Activated CD4-positive, alpha-beta T cell treated with anti-CD3 and anti-CD28 coated beads for 36 hours (primary cell): ENCODE measurements around the gene EDN3. TPM values are rescaled to one million over a fixed set of nuclear protein-coding genes. Genes with fewer than 3 reads are reported as not detected.
A peak's percentile ranks its signal among the peaks of the same experiment; 100 is the strongest.

Experiments used
- ATAC-seq: fragments of 200-7000 bp; cut with Tn5 transposase; one replicate; pipeline ENCODE4 v1.10.0; 2021; ENCODE audit warnings: mild to moderate bottlenecking, moderate library complexity
- CTCF ChIA-PET: fragments of 350-600 bp; sonication (Branson Sonifier 250); formaldehyde crosslinking; loops from one replicate; lab custom pipeline; 2021; ENCODE audit warnings: antibody characterized with exemption; lab: Charles Lee
- POLR2A ChIA-PET: fragments of 350-600 bp; sonication (Branson Sonifier 250); formaldehyde crosslinking; loops from one replicate; lab custom pipeline; 2021; ENCODE audit warnings: antibody characterized with exemption, inconsistent platforms; lab: Charles Lee
- DNase-seq: peaks from one replicate; pipeline ENCODE4 v3.0.0-alpha.2; 2020
- H3K27ac Mint-ChIP-seq: one replicate; pipeline ENCODE4 v1.8.0; 2021; ENCODE audit warnings: mixed read lengths
- H3K27me3 Mint-ChIP-seq: one replicate; pipeline ENCODE4 v1.8.0; 2021; ENCODE audit warnings: mixed read lengths
- H3K36me3 Mint-ChIP-seq: one replicate; pipeline ENCODE4 v1.8.0; 2021; ENCODE audit warnings: low read depth, mixed read lengths
- H3K4me1 Mint-ChIP-seq: one replicate; pipeline ENCODE4 v1.8.0; 2021; ENCODE audit warnings: mixed read lengths
- H3K4me3 Mint-ChIP-seq: one replicate; pipeline ENCODE4 v1.8.0; 2021; ENCODE audit warnings: mild to moderate bottlenecking, moderate library complexity, mixed read lengths
- H3K9me3 Mint-ChIP-seq: one replicate; pipeline ENCODE4 v1.8.0; 2021; ENCODE audit warnings: low read depth, mixed read lengths
- intact Hi-C, 2 experiments: fragments of 100-400 bp; cut with DNase I in 1 of 2; cut with micrococcal nuclease in 1 of 2; formaldehyde crosslinking; loops; one replicate each; pipeline versions ENCODE4 v1.14.2 to v1.15.1; 2022 to 2024; cut with DNase I, micrococcal nuclease
- total RNA-seq, 2 experiments: library from RNA; stranded (reverse); gene quantifications; one replicate each; pipeline ENCODE4 v1.2.3, GENCODE V29; 2021

Gene EDN3, protein sequence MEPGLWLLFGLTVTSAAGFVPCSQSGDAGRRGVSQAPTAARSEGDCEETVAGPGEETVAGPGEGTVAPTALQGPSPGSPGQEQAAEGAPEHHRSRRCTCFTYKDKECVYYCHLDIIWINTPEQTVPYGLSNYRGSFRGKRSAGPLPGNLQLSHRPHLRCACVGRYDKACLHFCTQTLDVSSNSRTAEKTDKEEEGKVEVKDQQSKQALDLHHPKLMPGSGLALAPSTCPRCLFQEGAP
- under 1 TPM in 1 of 2 experiments, not detected in 1; 0.11 TPM for total RNA-seq

DNA sequence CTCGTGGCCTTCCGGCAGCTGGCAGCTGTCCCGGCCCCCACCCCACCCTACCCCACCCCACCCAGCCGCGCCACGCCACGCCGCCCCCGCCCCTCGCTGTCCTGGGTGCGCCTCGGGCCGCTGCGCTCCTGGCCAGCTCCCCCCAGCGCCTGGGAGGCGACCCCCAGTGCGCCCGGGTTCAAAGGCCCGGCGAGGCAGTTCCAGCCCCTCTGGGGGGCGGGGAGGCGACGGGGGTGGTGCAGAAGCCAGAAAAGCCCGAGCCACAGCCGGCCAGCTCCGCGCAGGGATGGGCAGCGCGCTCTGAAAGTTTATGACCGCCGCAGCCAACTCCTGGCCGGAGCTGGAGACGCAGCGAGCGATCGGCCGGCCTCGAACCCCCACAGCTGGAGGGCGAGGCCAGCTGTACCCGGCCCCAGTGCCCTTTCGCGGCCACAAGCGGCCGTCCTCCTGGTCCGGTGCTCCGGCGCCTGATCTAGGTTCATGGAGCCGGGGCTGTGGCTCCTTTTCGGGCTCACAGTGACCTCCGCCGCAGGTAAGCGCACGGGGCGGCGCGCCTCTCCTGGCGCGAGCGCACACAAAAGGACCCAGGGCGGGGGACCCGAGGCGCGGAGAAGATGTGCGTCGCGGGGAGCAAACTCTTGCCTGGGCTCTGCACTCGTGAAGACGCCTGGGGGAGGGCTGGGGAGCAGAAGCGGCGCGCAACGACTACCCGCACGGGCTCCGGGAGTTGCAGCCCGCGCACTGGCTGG lies at the start of gene EDN3:
EDN3 (plus strand) TSS at position 279 of the 749 bp plus-strand sequence; CDS start at position 481, 202 bp downstream.
- Mint-ChIP-seq H3K27me3 (peaks cover 37% of the 10 kb centered on the region), H3K4me3 (no peak within 1 kb of the TSS), H3K36me3 (no peaks in the 10 kb centered on the region), H3K9me3 (no peaks in the 10 kb centered on the region), H3K4me1 (peaks cover 6% of the 10 kb centered on the region), H3K27ac (no peak within 1 kb of the TSS)
- intact Hi-C loops = no loop called here
- POLR2A ChIA-PET = interaction anchor here (0.6 kb wide), 1 partner anchor 465 kb away, joined by 3 read pairs; no protein-coding TSS in a partner anchor
- CTCF ChIA-PET = no interaction called here
- DNase-seq = no peak
- no peak for ATAC-seq

DNA sequence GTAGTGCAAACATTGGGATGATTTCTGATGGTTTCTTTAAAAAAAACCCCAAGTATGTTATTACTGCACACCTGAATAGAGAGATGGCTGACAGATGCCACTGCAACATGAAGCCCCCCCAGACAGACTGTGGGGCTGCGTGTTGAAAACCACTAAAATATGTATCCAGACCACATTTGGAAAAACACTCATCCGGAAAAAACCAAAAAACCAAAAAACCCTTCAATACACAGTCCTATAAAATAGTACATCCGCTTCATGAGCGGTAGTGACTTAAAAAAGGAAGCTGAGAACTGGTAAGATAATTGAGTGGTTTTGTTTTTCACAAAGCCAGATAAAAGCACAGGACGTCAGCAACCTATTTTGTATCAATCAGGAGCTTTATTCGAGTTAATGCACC lies 47.1 kb upstream of the EDN3 start:
- POLR2A ChIA-PET = interaction anchor here (0.6 to 1.0 kb wide), 3 partner anchors 93 to 364 kb away, joined by 3 to 6 read pairs (median 3); no protein-coding TSS in a partner anchor
- peak; percentile 64 for ATAC-seq
- intact Hi-C loops = no loop called here
- Mint-ChIP-seq H3K27ac (peak overlapping the region; percentile 84), H3K27me3 (no peaks in the 10 kb centered on the region), H3K9me3 (peaks cover 17% of the 10 kb centered on the region), H3K4me1 (peaks cover 54% of the 10 kb centered on the region), H3K36me3 (peaks cover 28% of the 10 kb centered on the region), H3K4me3 (peak overlapping the region; percentile 15)
- CTCF ChIA-PET = interaction anchor here (0.7 to 2.5 kb wide), 4 partner anchors 16 to 401 kb away, joined by 3 to 9 read pairs (median 4); no protein-coding TSS in a partner anchor
- DNase-seq = peak; percentile 15

DNA sequence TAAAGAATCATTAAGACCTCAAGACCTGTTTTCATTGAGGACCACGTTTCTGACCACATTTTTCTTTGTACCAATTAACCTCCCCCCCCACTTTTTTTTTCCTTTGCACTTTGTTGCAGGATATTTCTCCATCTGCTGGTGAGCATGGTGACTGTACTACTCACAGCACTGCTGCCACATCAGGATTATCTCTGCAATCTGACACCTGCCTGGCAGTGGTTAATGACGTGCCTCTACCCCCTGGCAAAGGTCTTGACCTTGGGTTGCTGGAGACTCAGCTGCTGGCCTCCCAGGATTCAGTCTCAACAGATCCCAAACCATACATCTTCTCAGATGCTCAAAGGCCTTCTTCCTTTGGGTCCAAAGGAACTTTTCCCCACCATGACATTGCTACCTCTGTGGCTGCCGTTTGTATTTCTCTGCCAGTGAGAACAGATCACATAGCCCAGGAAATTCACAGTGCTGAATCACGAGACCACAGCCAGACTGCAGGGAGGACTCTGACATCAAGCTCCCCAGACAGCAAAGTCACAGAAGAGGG lies 46.6 kb upstream of the EDN3 start:
- POLR2A ChIA-PET = interaction anchor here (0.6 to 1.0 kb wide), 3 partner anchors 93 to 365 kb away, joined by 3 to 6 read pairs (median 3); no protein-coding TSS in a partner anchor
- CTCF ChIA-PET = interaction anchor here (0.6 to 2.5 kb wide), 6 partner anchors 16 to 402 kb away, joined by 3 to 9 read pairs (median 4); no protein-coding TSS in a partner anchor
- DNase-seq = peak; percentile 59

DNA sequence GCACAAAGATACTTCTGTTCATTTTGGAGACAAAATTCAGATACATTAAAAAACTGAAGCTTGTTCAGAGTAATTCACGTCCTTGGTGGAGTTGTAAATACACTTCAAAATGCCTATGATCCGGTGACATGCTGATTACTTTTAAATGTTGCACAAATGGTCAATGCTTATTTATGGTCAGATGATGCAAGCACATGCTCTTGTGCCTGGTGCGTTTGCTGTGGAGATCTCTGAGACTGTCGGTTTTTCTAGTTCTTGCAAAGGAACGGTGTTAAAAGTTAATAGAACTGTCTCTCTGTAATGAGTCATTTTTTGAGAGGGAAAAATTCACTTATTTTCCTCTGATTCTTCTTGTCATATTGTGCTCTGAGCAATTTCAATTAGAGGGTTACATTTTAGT lies 45.2 kb upstream of the EDN3 start:
- Mint-ChIP-seq H3K4me3 (no peak overlapping the region), H3K4me1 (peaks cover 62% of the 10 kb centered on the region), H3K9me3 (peaks cover 16% of the 10 kb centered on the region), H3K36me3 (peaks cover 21% of the 10 kb centered on the region), H3K27me3 (no peaks in the 10 kb centered on the region), H3K27ac (peak overlapping the region; percentile 40)
- intact Hi-C loops = no loop called here
- ATAC-seq = no peak
- ChIA-PET CTCF (no interaction called here), POLR2A (interaction anchor here (0.6 kb wide), 1 partner anchor 380 kb away, joined by 3 read pairs; no protein-coding TSS in a partner anchor)
- DNase-seq = no peak

More for the DNA sequence above, 46.6 kb upstream of the EDN3 start:
- Mint-ChIP-seq H3K4me1 (peaks cover 57% of the 10 kb centered on the region), H3K36me3 (peaks cover 26% of the 10 kb centered on the region), H3K4me3 (peak overlapping the region; percentile 13), H3K9me3 (peaks cover 17% of the 10 kb centered on the region), H3K27ac (peak overlapping the region; percentile 84), H3K27me3 (no peaks in the 10 kb centered on the region)
- intact Hi-C loops = no loop called here
- peak; percentile 62 for ATAC-seq

DNA sequence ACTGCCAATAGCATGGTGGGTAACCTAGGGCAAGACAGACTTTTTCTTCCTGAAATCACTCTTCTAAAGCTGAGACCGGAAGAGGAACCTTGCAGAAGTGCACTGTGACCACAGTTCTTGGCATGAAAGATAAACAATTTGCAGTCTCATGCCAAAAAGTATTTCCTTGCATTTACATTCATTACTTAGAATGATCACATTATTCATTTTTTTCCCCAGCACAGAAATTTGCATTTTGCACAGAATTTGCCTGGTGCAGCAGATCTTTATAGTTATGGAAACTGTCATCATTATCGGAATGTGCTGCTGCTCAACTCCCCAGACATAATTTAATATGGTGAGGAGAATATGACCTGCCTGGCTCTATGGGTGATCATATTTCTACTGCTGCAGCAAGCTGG lies 42.2 kb upstream of the EDN3 start:
- DNase-seq (no peak), ATAC-seq (peak; percentile 72)
- POLR2A ChIA-PET = interaction anchor here (0.7 kb wide), 2 partner anchors 91 to 420 kb away, joined by 3 to 12 read pairs; no protein-coding TSS in a partner anchor
- Mint-ChIP-seq H3K27ac (peak overlapping the region; percentile 71), H3K27me3 (no peaks in the 10 kb centered on the region), H3K36me3 (peaks cover 3% of the 10 kb centered on the region), H3K4me1 (peaks cover 53% of the 10 kb centered on the region), H3K9me3 (no peaks in the 10 kb centered on the region), H3K4me3 (no peak overlapping the region)
- intact Hi-C loops = loop anchor here in 1 of 2 experiments (2.0 kb wide), 1 partner anchor 145 kb away; no protein-coding TSS in a partner anchor
- CTCF ChIA-PET = interaction anchor here (0.6 to 1.2 kb wide), 3 partner anchors 9 to 149 kb away, joined by 3 to 4 read pairs (median 3); no protein-coding TSS in a partner anchor

DNA sequence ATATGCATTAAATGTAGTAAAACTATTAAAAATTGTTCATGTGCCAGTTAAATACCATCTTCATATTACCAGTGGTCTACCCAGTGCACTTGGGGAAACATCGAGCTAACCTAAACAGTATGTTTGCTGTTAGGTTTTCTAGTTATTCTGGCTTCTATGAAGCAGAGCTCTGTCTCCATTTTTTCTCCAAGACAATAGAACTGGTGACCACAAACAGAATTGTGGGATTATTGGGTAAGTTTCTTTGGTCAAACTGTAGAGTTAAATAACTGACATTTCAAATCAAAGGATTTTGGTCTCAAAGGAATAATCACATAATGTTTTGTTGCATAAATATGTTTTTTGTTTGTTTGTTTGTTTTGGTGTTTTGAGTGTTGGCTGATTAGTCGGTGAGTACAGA lies 40.5 kb upstream of the EDN3 start:
- intact Hi-C loops = loop anchor here in 1 of 2 experiments (2.0 kb wide), 1 partner anchor 143 kb away; no protein-coding TSS in a partner anchor
- DNase-seq = no peak
- POLR2A ChIA-PET = no interaction called here
- H3K36me3 Mint-ChIP-seq = no peaks in the 10 kb centered on the region
- no peak for ATAC-seq
- H3K27me3 Mint-ChIP-seq = no peaks in the 10 kb centered on the region
- H3K27ac Mint-ChIP-seq = no peak overlapping the region
- no peaks in the 10 kb centered on the region for H3K9me3 Mint-ChIP-seq
- CTCF ChIA-PET = interaction anchor here (0.6 kb wide), 1 partner anchor 71 kb away, joined by 5 read pairs; no protein-coding TSS in a partner anchor
- H3K4me1 Mint-ChIP-seq = peaks cover 36% of the 10 kb centered on the region
- no peak overlapping the region for H3K4me3 Mint-ChIP-seq

DNA sequence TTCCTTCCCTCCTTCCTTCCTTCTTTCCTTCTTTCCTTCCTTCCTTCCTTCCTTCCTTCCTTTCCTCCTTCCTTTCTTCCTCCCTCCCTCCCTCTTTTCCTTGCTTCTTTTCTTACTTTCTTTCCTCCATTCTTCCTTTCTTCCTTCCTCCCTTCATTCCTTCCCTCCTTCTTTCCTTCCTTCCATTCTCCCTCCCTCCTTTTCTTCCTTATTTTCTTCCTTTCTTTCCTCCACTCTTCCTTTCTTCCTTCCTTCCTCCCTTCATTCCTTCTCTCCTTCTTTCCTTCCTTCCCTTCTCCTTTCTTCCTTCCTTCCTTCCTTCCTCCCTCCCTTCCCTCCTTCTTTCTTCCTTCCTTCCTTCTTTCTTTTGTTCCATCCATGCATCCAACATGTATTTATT lies 35.1 kb upstream of the EDN3 start:
- Mint-ChIP-seq H3K36me3 (no peaks in the 10 kb centered on the region), H3K27me3 (peaks cover 6% of the 10 kb centered on the region), H3K4me3 (no peak overlapping the region), H3K27ac (no peak overlapping the region), H3K4me1 (peaks cover 23% of the 10 kb centered on the region), H3K9me3 (no peaks in the 10 kb centered on the region)
- no peak for ATAC-seq
- ChIA-PET CTCF (interaction anchor here (0.5 kb wide), 1 partner anchor 326 kb away, joined by 4 read pairs; no protein-coding TSS in a partner anchor), POLR2A (no interaction called here)
- no peak for DNase-seq
- intact Hi-C loops = no loop called here

DNA sequence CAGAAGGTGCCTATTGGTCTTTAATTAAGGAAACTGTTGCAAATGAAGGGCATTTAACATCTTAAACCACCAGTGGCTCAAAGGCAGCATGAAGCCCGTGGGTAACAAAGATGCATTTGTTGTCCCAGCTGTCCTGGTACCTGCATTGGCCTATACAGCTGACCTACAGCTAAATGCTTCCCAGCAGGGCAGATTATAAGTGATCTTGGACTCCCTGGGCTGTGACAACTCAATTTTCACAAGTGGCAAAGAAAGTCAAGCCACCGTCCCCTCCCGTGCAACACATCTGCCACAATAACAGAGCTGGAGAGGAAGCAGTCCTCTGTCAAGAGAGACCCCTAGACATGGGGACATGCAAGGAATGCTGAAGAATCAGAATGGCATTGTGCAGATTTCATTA lies 31.5 kb upstream of the EDN3 start:
- H3K36me3 Mint-ChIP-seq = no peaks in the 10 kb centered on the region
- peaks cover 21% of the 10 kb centered on the region for H3K4me1 Mint-ChIP-seq
- intact Hi-C loops = no loop called here
- ChIA-PET CTCF (interaction anchor here (1.1 to 1.2 kb wide), 2 partner anchors 15 to 409 kb away, joined by 3 read pairs; no protein-coding TSS in a partner anchor), POLR2A (no interaction called here)
- DNase-seq (no peak), ATAC-seq (no peak)
- H3K27me3 Mint-ChIP-seq = peaks cover 6% of the 10 kb centered on the region
- H3K27ac Mint-ChIP-seq = no peak overlapping the region
- H3K9me3 Mint-ChIP-seq = no peaks in the 10 kb centered on the region
- H3K4me3 Mint-ChIP-seq = no peak overlapping the region

DNA sequence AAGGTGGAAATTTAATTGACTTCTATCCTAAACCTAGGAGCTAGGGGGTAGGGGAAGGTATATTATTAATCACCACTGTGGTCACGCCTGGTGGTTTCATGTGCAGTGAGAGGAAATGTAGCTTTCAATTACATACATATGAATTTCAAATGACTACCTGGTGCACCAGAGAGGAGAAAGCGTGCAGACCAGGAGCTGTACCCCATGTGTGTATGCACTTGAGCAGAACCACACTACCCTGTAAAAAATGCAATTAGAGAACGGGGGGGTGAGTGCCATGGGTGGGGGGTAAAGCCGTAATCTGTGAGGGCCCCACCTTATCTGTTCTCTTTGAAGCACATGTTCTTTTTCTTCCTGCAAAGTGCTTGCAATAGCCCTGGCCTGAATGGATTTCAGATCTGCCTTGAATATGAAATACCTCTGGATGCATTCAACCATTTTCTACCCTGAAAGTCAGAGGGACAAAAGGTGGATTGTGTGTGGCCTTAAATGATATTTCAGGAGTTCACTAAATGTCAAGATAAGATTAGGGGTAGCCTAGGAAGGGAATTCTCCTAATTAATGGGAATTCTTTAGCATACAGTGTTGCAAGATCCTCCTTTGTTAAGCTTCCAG lies 30.9 kb upstream of the EDN3 start:
- DNase-seq = peak; percentile 45
- H3K36me3 Mint-ChIP-seq = no peaks in the 10 kb centered on the region
- H3K27me3 Mint-ChIP-seq = peaks cover 6% of the 10 kb centered on the region
- no peak overlapping the region for H3K4me3 Mint-ChIP-seq
- no peaks in the 10 kb centered on the region for H3K9me3 Mint-ChIP-seq
- H3K4me1 Mint-ChIP-seq = peaks cover 28% of the 10 kb centered on the region
- no peak overlapping the region for H3K27ac Mint-ChIP-seq
- ChIA-PET POLR2A (no interaction called here), CTCF (interaction anchor here (1.1 to 1.2 kb wide), 2 partner anchors 16 to 410 kb away, joined by 3 read pairs; no protein-coding TSS in a partner anchor)
- intact Hi-C loops = no loop called here
- peak; percentile 84 for ATAC-seq

DNA sequence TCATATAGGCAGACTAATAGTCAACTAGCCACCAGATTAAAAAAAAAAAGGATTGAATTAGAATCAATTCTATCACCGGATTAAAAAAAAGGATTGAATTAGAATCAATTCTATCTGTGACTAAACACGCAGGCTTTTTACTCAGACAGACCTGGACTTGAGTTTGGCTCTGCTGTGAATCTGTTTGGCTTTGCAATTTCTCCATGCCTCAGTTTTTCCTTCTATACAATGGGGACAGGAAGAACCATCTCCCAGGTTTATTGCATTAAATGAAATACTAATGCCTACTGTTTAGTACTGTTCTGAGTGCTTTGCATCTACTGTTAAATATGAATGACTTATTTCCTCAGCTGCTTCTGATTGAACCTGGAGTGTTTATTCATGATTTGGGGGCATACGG lies 30.0 kb upstream of the EDN3 start:
- Mint-ChIP-seq H3K4me1 (peaks cover 31% of the 10 kb centered on the region), H3K9me3 (no peaks in the 10 kb centered on the region), H3K36me3 (no peaks in the 10 kb centered on the region), H3K27me3 (peaks cover 6% of the 10 kb centered on the region), H3K27ac (no peak overlapping the region), H3K4me3 (no peak overlapping the region)
- no peak for DNase-seq
- POLR2A ChIA-PET = interaction anchor here (0.5 kb wide), 1 partner anchor 69 kb away, joined by 3 read pairs; no protein-coding TSS in a partner anchor
- CTCF ChIA-PET = interaction anchor here (0.6 kb wide), 1 partner anchor 138 kb away, joined by 4 read pairs; no protein-coding TSS in a partner anchor
- ATAC-seq = no peak
- intact Hi-C loops = no loop called here
